Body of pancreas (tissue), 4 donors: ENCODE results near the gene PTH1R. TPM values are rescaled to one million over a fixed set of nuclear protein-coding genes. Genes with fewer than 3 reads are reported as not detected.

ENCODE experiments used
- ATAC-seq: fragments of 150-250 bp; one replicate; pipeline ENCODE4 v1.9.1; 2016
- DNase-seq, 4 donors: peaks; one replicate each; pipeline ENCODE4 v3.0.0-alpha.2; 2019
- H3K27ac ChIP-seq, 4 donors: fragments of 200-600 bp; sonication (generic); 1 replicate in 3 of 4; 2 replicates in 1 of 4; pipeline versions ENCODE4 v1.5.1 to v1.6.1; 2016 to 2019; ENCODE audit warnings: mild to moderate bottlenecking in 1 of 4, mixed read lengths in 1 of 4, moderate library complexity in 1 of 4
- H3K27me3 ChIP-seq, 2 donors: fragments of 200-600 bp; sonication (generic); one replicate each; pipeline ENCODE4 v1.6.0; 2016; ENCODE audit warnings: mild to moderate bottlenecking in 1 of 2
- H3K36me3 ChIP-seq, 2 donors: fragments of 200-600 bp; sonication (generic); replicated peaks in 1 of 2; 2 replicates each; pipeline ENCODE4 v1.5.1; 2016; ENCODE audit warnings: low read depth in 2 of 2; ENCODE audit not compliant: insufficient read depth in 1 of 2
- H3K4me1 ChIP-seq: fragments of 200-600 bp; sonication (generic); one replicate; pipeline ENCODE4 v1.6.0; 2016
- H3K4me3 ChIP-seq, 2 donors: fragments of 200-600 bp; sonication (generic); 1 replicate in 1 of 2; 2 replicates in 1 of 2; pipeline ENCODE4 v1.5.1; 2016 to 2019
- H3K9me3 ChIP-seq, 3 donors: fragments of 200-600 bp; sonication (generic); 1 replicate in 2 of 3; 2 replicates in 1 of 3; pipeline ENCODE4 v1.5.1; 2016
- CTCF ChIP-seq, 7 experiments: fragments of 450-650 bp in 4 of 7; fragments of 200-600 bp in 3 of 7; sonication (generic) in 3 of 7; IDR thresholded peaks; one replicate each; pipeline ENCODE4 v1.5.1; 2016 to 2019; ENCODE audit warnings: antibody characterized with exemption in 7 of 7
- POLR2A ChIP-seq, 3 donors: fragments of 450-650 bp; IDR thresholded peaks; one replicate each; pipeline ENCODE4 v1.6.1; 2016; ENCODE audit warnings: antibody characterized with exemption in 3 of 3, mild to moderate bottlenecking in 2 of 3
- WGBS, 2 donors: methylation state at CpG; one replicate each; pipeline ENCODE4 v1.1.5; 2017; 5-methylcytosine and 5-hydroxymethylcytosine counted together
- intact Hi-C: fragments of 100-400 bp; cut with DNase I; formaldehyde crosslinking; loops from one replicate; pipeline ENCODE4 v1.15.1; 2023
- total RNA-seq, 2 donors: library from RNA; depleted of rRNA; stranded (reverse); fragments of >200 nt; gene quantifications; one replicate each; pipeline ENCODE4 v1.1.0, GENCODE V29; 2016

The PTH1R gene
- total RNA-seq, 2 donors from 2014 or later, result 1.8 to 8.2 TPM

GRCh38 chr3:46926039-46926438 is 48.5 kb downstream of the PTH1R start:
- ATAC-seq (no peak), DNase-seq (peak in 2 of 4 donors; percentile 19 to 28)
- Histone ChIP-seq H3K36me3 (peaks cover 5 to 29% of the 10 kb centered on the region in 2 donors), H3K27ac (peak overlapping the region in 2 of 4 donors; percentile 31 to 93), H3K27me3 (no peaks in the 10 kb centered on the region), H3K4me1 (peaks cover 54% of the 10 kb centered on the region), H3K9me3 (no peaks in the 10 kb centered on the region), H3K4me3 (no peak overlapping the region)
- intact Hi-C loops, result no loop called here
- WGBS, 2 donors, result 60 to 64% methylated on average over 6 of the region's 6 CpGs
- no peak for TF ChIP-seq POLR2A (IDR thresholded peaks at IDR 0.05)
- TF ChIP-seq CTCF (IDR thresholded peaks at IDR 0.05), result no peak

GRCh38 chr3:46926447-46926846 is 48.9 kb downstream of the PTH1R start:
- no peak for TF ChIP-seq POLR2A (IDR thresholded peaks at IDR 0.05)
- no peak for TF ChIP-seq CTCF (IDR thresholded peaks at IDR 0.05)
- no peak overlapping the region for H3K4me3 ChIP-seq

GRCh38 chr3:46926871-46927717 is 49.6 kb downstream of the PTH1R start:
- H3K27me3 ChIP-seq, result no peaks in the 10 kb centered on the region
- intact Hi-C loops, result no loop called here
- H3K4me3 ChIP-seq, result no peak overlapping the region
- no peak for TF ChIP-seq POLR2A (IDR thresholded peaks at IDR 0.05)
- no peak for TF ChIP-seq CTCF (IDR thresholded peaks at IDR 0.05)
- peak overlapping the region in 2 of 4 donors; percentile 2 to 93 for H3K27ac ChIP-seq
- no peaks in the 10 kb centered on the region for H3K9me3 ChIP-seq
- 71 to 84% methylated on average over 15 of the region's 15 CpGs for WGBS, 2 donors
- DNase-seq, result peak in 3 of 4 donors; percentile 3 to 27 (median 11)
- H3K4me1 ChIP-seq, result peaks cover 65% of the 10 kb centered on the region
- H3K36me3 ChIP-seq, result peaks cover 5 to 19% of the 10 kb centered on the region in 2 donors
- no peak for ATAC-seq

More at GRCh38 chr3:46926447-46926846, 48.9 kb downstream of the PTH1R start:
- H3K36me3 ChIP-seq, result peaks cover 5 to 25% of the 10 kb centered on the region in 2 donors
- peaks cover 58% of the 10 kb centered on the region for H3K4me1 ChIP-seq
- no peaks in the 10 kb centered on the region for H3K27me3 ChIP-seq
- 85 to 100% methylated on average over 5 to 6 of the region's 6 CpGs for WGBS, 2 donors
- DNase-seq, result peak in 2 of 4 donors; percentile 1 to 2
- ATAC-seq, result no peak
- no peaks in the 10 kb centered on the region for H3K9me3 ChIP-seq
- peak overlapping the region in 1 of 4 donors; percentile 93 for H3K27ac ChIP-seq
- intact Hi-C loops, result no loop called here

- H3K36me3 ChIP-seq, result peaks cover 5 to 15% of the 10 kb centered on the region in 2 donors
- no peaks in the 10 kb centered on the region for H3K9me3 ChIP-seq
- peak overlapping the region in 2 of 4 donors; percentile 2 to 93 for H3K27ac ChIP-seq
- ATAC-seq (no peak), DNase-seq (no peak)
- TF ChIP-seq POLR2A (IDR thresholded peaks at IDR 0.05), result no peak
- TF ChIP-seq CTCF (IDR thresholded peaks at IDR 0.05), result no peak
- WGBS, 2 donors, result 89 to 96% methylated on average over 4 to 6 of the region's 6 CpGs
- intact Hi-C loops, result no loop called here
- H3K4me1 ChIP-seq, result peaks cover 71% of the 10 kb centered on the region
- no peak overlapping the region for H3K4me3 ChIP-seq
- no peaks in the 10 kb centered on the region for H3K27me3 ChIP-seq
Measured at GRCh38 chr3:46927718-46928073, 50.2 kb downstream of the PTH1R start.
